Endothelial cell (in vitro differentiated cells): ENCODE data around the gene BAZ2B. TPM values are rescaled to one million over a fixed set of nuclear protein-coding genes. Genes with fewer than 3 reads are reported as not detected.

Experiments
- DNase-seq: peaks from one replicate; pipeline ENCODE4 v3.0.0; 2021; ENCODE audit warnings: low spot score
- H3K27ac Mint-ChIP-seq: one replicate; pipeline ENCODE4 v1.8.0; 2021; ENCODE audit warnings: mixed read lengths, inconsistent platforms; ENCODE audit not compliant: unreplicated experiment
- H3K27me3 Mint-ChIP-seq: one replicate; pipeline ENCODE4 v1.8.0; 2021; ENCODE audit warnings: mild to moderate bottlenecking, moderate library complexity, mixed read lengths, inconsistent platforms; ENCODE audit not compliant: unreplicated experiment
- H3K36me3 Mint-ChIP-seq: one replicate; pipeline ENCODE4 v1.8.0; 2021; ENCODE audit warnings: mild to moderate bottlenecking, low read depth, mixed read lengths, inconsistent platforms; ENCODE audit not compliant: unreplicated experiment
- H3K4me1 Mint-ChIP-seq: one replicate; pipeline ENCODE4 v1.8.0; 2021; ENCODE audit warnings: mild to moderate bottlenecking, mixed read lengths, inconsistent platforms; ENCODE audit not compliant: unreplicated experiment
- H3K4me3 Mint-ChIP-seq: one replicate; pipeline ENCODE4 v1.8.0; 2021; ENCODE audit warnings: mild to moderate bottlenecking, mixed read lengths, inconsistent platforms; ENCODE audit not compliant: unreplicated experiment
- H3K9me3 Mint-ChIP-seq: one replicate; pipeline ENCODE4 v1.8.0; 2021; ENCODE audit warnings: mixed read lengths, inconsistent platforms; ENCODE audit not compliant: unreplicated experiment
- total RNA-seq: library from RNA; stranded (reverse); fragmentation: NEBNext Ultra II Directional; extraction: Animal tissue kit (Norgen Biotek cat#: 25700); gene quantifications from one replicate; pipeline ENCODE4 v1.2.1, GENCODE V29; 2021; ENCODE audit not compliant: unreplicated experiment
- TF ChIP-seq, protein P1 (sequence below): fragments of 200-600 bp; sonication (generic); IDR thresholded peaks from one replicate; pipeline ENCODE4 v1.5.0; 2021; ENCODE audit warnings: antibody characterized with exemption; ENCODE audit not compliant: unreplicated experiment

The BAZ2B gene
- total RNA-seq, 1 donor from 2014 or later: 100 TPM

DNA sequence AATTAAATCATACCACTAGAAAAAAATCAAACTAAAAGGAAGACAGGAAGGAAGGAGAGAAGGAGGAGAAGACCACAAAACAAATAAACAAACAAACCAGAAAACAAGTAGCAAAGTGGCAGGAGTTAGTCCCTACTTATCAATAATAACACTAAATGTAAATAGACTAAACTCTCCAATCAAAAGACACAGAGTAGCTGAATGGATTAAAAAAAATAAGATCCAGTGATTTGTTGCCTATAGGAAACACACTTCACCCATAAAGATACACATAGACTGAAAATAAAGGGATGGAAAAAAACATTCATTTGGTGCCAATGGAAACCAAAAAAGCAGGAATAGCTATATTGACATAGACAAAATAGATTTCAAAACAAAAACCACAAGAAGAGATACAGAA is 23.4 kb upstream of the BAZ2B start:
- Mint-ChIP-seq H3K36me3 (peaks cover 3% of the 10 kb centered on the region), H3K4me3 (no peak overlapping the region)

DNA sequence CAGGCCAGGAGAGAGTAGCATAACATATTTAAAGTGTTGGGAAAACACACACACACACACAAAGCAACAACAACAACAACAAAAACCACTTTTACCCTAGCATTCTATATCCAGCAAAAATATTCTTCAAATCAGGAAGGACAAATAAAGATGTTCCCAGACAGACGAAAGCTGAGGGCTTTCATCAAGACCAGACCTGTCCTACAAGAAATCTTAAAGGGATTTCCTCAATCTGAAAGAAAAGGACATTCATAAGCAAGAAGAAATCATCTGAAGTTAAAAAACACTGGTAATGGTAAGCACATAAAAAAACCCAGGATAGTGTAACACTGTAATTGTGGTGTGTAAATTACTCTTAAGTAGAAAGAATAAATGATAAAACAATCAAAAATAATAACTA is 22.7 kb upstream of the BAZ2B start:
- Mint-ChIP-seq H3K36me3 (no peaks in the 10 kb centered on the region), H3K9me3 (no peaks in the 10 kb centered on the region), H3K4me3 (no peak overlapping the region), H3K27me3 (no peaks in the 10 kb centered on the region), H3K4me1 (no peaks in the 10 kb centered on the region), H3K27ac (no peak overlapping the region)
- no peak for DNase-seq
- TF ChIP-seq, protein P1, sequence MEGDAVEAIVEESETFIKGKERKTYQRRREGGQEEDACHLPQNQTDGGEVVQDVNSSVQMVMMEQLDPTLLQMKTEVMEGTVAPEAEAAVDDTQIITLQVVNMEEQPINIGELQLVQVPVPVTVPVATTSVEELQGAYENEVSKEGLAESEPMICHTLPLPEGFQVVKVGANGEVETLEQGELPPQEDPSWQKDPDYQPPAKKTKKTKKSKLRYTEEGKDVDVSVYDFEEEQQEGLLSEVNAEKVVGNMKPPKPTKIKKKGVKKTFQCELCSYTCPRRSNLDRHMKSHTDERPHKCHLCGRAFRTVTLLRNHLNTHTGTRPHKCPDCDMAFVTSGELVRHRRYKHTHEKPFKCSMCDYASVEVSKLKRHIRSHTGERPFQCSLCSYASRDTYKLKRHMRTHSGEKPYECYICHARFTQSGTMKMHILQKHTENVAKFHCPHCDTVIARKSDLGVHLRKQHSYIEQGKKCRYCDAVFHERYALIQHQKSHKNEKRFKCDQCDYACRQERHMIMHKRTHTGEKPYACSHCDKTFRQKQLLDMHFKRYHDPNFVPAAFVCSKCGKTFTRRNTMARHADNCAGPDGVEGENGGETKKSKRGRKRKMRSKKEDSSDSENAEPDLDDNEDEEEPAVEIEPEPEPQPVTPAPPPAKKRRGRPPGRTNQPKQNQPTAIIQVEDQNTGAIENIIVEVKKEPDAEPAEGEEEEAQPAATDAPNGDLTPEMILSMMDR: no peak

More for the DNA sequence above, 23.4 kb upstream of the BAZ2B start:
- H3K27me3 Mint-ChIP-seq: no peaks in the 10 kb centered on the region
- DNase-seq: no peak
- no peaks in the 10 kb centered on the region for H3K9me3 Mint-ChIP-seq
- no peaks in the 10 kb centered on the region for H3K4me1 Mint-ChIP-seq
- no peak overlapping the region for H3K27ac Mint-ChIP-seq
- TF ChIP-seq, protein P1: no peak

DNA sequence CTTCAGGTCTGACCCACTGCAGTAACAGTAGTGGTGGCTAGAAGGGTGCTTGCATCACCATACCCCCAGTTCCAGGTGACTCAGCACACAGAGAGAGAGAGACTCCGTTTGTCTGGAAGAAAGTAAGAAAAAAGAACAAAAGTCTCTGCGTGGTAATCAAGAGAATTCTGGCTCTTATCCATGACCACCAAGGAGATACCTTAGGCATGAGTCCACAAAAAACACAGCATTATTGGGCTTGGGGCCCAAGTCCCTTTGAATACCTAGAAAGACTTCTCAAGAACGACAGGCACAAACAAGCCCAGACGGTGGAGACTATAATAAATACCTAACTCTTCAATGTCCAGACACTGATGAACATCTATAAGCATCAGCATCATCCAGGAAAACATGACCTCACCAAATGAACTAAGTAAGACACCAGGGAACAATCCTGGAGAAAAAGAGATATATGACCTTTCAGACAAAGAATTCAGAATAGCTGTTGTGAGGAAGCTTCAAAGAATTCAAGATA is 21.7 kb upstream of the BAZ2B start:
- Mint-ChIP-seq H3K27ac (no peak overlapping the region), H3K27me3 (no peaks in the 10 kb centered on the region), H3K36me3 (no peaks in the 10 kb centered on the region), H3K4me1 (no peaks in the 10 kb centered on the region), H3K4me3 (no peak overlapping the region), H3K9me3 (no peaks in the 10 kb centered on the region)
- TF ChIP-seq, protein P1: no peak
- DNase-seq: no peak

DNA sequence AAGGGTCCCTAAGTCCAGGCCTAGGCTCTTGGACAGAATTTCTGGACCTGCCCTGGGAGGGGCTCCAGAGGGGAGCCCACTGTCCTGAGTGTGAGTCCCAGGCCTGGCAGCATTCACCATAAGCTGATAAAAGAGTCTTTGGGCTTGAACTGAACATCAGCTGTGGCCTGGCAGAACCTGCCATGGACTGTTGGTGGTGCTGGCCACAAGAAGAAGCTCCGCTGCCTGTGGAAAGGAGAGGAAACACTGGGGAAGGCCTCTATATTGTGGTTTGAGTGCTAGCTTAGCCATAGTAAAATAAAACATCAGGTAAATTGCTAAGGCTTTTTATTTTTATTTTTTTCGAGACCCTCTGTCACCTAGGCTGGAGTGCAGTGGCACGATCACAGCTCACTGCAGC is 20.9 kb upstream of the BAZ2B start:
- Mint-ChIP-seq H3K9me3 (no peaks in the 10 kb centered on the region), H3K4me3 (no peak overlapping the region), H3K36me3 (no peaks in the 10 kb centered on the region), H3K27me3 (no peaks in the 10 kb centered on the region), H3K4me1 (no peaks in the 10 kb centered on the region), H3K27ac (no peak overlapping the region)
- DNase-seq: no peak
- TF ChIP-seq, protein P1: no peak

DNA sequence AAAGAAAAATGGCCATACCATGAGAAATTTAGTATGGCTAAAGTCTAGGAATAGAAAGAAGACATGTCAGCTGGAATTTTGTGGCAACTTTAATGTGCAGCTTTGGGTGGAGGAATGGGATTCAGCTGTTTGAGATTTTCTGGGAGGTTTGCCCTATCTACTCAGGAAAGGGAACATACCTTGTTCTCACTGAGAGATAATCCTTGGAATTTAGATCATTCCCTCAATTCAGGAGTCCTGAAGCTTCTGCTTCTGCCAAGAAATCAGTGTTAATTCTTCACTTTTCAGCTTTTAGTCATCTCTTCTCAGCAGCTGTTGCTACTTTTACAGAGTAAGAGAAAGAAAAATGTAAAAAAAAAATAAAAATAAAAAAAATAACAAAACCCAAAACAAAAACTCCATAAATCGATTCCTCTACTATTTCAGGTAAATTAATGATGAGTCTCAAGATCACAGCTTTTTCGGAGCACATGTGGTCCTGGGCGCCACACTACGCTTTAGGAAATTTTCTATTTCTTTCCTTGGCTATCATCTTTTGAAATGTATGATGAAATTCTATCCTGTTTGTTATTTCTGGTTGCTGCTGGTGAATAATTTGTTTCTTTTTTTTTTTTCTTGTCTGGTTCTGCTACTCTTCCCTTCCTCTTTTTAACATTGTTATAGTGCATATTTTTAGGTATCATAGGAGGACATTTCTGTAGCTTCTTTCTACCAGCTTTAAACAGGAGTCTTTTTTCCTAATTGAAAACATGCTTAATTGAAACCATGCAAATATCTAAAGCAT is 18.9 kb upstream of the BAZ2B start:
- H3K27me3 Mint-ChIP-seq: no peaks in the 10 kb centered on the region
- TF ChIP-seq, protein P1: no peak
- no peak for DNase-seq
- no peaks in the 10 kb centered on the region for H3K36me3 Mint-ChIP-seq
- no peaks in the 10 kb centered on the region for H3K9me3 Mint-ChIP-seq
- no peaks in the 10 kb centered on the region for H3K4me1 Mint-ChIP-seq
- no peak overlapping the region for H3K27ac Mint-ChIP-seq
- H3K4me3 Mint-ChIP-seq: no peak overlapping the region
